Measurements from ENCODE around the gene APH1B.
"Not testable (repeated sequence)": the region's sequence is repeated elsewhere in the genome, so short reads cannot be mapped to it uniquely, and the experiment has no call there.

APH1B gene

DNA sequence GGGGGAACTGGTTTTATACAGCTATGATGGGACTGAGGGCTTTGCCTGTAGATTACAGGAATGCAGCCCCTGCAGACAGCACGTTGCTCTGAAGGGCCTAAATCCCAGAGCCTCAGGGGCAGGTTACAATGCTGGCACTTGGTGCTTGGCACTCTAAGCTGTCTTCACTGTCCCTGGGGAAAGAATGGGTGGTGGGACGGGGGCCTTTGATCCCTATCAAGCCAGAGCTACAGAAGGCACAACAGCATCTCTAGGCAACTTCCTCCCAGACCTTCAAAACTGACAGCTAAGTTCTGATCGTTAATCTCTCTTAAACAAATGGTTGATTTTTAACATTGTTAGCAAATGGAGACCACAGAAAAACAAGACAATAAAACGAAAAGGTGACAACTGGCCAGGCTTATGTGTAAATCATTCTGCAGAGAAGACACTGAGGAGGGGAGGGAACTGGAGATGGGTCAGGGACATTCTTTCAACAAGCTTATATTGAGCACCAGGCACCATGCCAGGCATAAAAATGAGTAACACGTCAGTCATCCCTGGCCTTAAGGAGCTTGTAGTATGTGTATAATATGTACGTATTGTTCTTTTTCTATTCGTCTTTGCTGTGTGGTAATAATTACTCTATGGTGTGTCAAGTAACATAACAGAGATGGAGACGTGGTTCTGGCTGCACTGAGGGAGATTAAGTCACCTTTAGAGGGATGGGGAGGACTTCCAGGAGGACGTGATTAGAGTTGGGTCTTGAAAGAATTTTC lies 55.1 kb downstream of the APH1B start:
- peak; percentile 12 for DNase-seq

DNA sequence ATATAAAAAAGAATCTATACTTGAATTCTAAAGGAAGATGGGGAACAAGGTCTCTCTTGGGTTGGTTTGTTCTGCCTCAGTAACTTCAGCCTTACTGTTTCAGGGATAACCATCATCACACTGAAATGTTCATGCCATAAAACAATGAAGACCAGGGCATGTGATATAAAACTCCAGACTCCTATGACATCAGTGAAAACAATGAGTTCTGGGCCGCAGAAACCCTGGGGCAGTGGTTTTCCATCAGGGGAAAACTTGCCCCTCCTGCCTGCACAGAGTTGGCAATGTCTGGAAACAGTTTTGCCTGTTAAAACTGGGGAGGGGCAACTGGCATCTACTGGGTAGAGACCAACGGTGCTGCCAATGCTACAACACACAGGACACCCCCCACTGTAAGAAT lies 57.4 kb downstream of the APH1B start:
- DNase-seq, result no peak

DNA sequence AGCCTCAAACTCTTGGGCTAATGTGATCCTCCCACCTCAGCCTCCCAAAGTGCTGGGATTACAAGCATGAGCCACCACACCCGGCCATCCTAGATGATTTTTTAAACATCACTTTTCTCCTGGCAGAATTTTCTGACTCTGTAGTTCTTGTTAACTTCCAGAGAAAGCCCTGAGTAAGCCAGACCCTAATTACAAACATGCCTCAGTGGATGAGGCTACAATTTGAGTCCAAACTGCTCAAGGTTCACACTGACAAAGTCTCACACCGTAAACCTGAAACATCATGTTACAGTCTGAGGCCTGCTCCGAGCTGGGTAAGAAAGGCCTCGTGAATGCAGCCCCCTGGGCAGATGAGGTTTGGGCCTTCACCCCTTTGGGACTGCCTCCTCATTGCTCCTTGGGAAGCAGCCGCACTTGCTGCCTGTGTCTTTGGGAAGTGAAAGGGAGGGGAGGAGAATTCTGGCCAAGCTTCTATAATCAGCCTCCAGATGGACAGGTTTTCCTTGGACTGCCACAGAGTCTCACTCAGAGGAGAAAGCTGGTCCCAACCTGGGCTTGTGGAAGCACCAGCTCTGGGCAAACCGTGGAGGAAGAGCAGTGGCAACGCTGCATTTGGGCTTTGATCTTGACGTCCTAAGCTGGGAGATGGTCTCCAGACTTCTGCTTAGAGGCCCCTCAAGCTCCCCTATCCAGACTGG lies 58.3 kb downstream of the APH1B start:
- no peak for DNase-seq

DNA sequence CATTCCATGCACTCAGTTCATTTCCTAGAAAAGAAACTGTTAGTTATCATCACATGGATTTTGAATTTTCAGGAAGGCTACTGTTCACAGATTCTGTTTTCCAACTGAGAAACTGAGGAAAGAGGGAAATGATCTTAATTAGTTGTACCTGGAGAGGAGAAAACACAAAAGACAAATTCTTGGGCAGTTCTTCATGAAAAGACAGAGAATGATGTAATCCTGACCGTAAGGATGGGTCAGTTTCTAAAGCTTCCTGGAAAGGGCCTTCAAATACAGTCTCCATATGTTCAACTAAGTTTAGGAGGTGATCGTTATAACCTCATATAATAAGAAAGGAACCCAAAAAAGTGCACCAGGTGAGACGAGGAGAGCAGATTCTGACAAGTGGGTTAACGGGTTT lies 59.6 kb downstream of the APH1B start:
- no peak for DNase-seq

DNA sequence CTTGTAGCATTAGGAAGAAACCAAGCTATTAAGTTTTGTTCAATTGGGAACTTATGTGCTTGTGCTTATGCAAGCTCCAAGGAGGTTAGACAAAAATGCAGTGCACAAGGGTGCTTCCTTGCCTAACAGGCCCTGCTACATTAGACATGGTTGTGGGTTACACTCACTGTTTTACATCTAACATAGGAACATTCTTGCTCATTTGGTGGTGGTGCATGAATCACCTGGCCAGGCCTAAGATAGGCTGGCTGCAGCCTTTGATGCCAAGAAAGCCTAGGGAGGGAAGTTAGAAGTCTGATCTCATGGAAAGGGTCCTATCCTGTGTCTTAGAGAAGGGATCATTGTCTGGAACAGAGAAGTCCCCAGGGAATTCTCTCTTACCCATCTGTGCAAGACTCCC lies 60.8 kb downstream of the APH1B start:
- peak; percentile 71 for DNase-seq

DNA sequence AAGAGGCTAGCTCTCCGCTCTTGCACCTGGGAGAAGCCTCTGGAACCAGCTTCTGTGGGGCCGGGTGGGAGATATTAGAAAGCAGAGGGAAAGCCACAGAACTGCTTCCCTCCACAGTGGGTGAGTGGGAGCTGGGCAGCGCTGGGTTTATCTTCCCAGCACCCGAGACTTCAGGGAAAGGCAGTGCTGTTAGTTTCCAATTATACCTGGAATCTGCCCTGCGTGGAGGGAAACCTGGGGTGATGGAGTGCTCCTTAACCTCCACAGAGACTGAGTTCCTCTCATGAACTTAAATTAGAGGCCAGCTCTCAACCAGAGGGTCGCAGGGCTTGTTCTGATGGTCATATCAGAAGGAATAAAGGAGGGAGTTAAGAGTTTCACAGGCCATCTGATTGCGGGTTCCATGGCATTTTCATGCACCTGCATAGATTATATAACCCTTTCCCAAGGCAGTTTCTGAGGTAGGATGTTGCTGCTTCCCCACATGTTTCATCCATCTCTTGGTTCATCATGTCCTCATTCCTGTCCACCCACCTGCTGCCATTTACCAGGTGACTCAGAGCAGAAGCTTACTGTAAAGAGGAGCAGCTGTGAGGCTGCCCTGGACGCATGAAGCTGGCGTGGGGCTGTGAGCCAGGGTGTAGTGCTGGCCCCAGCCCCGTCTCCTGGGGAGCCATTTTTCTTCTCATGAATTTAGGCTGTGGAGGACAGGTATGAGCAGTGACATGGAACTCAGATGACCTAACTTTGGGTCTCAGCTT lies 61.8 kb downstream of the APH1B start:
- no peak for DNase-seq

DNA sequence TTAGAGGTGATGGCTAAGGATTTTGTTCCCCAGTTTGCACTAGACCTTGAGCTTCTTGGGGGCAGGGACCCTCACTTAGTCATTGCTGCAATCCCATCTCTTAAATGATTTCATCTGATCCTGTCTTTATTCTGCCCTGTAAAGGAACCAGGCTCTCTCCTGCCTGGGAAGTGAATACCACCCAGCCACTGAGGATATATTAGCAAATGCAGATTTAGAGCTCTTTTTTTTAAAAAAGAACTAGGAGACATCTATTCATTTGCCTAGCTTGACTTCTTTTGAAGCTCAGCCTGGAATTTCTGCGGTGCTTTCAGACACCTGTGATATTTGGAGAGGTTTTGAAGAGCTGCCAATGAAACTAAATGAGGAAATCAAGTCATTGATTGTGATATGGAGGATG lies 62.4 kb downstream of the APH1B start:
- no peak for DNase-seq

DNA sequence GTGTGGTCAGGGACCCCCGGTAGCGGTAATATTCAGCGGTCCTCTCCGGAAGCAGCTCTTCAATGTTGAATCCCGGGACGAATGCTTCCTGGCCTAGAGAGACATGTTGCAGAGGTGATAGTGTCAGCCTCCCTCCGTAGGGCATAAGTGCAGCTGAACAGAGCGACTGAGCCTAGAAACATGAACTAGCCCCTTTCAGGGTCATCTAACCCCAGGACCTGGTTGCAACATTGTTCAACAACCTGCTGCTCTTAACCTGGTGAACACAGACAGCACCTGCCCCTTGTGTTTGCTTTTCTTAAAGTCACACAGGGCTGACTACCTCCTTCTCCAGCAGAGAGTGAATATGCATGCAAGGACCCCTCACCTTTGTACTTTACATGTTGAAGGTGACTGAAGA lies 62.9 kb downstream of the APH1B start:
- DNase-seq, result no peak

DNA sequence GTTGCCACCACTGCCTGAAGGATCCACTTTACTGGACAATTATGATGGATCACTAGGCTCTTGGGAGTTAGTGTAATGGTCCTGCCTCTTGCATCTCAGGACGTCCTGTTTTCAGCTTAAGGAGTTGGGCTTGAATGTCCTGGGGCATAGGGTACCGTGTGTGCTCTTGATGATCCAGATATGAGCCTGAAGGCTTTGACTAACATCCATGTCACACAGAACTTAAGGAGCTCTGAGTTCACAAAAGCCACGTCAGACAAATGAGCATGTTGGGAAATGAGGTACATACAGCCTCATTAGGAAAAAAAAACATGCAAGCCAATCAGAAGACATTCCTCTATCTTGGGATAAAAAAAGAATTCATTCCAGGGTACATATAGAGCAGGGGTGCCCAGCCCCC lies 63.5 kb downstream of the APH1B start:
- no peak for DNase-seq

DNA sequence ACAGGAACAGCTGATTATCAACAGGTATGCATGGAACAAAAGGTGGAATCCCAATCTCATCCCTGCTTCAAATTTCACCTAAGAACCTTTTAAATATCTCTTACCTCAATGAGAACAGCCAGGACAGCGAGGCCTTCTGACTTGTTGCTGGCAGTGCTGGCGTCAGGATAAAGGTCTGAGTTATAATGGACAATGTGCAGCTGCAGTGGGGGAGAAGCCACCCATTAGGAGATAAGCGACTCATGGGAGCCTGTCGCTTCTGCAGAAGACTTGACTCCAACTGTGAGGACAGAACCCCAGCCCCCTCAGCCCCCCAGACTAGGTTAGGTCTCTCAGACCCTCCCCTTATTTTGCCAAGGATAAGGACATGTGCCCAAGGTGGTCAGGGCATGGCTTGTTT lies 64.5 kb downstream of the APH1B start:
- DNase-seq, result no peak

DNA sequence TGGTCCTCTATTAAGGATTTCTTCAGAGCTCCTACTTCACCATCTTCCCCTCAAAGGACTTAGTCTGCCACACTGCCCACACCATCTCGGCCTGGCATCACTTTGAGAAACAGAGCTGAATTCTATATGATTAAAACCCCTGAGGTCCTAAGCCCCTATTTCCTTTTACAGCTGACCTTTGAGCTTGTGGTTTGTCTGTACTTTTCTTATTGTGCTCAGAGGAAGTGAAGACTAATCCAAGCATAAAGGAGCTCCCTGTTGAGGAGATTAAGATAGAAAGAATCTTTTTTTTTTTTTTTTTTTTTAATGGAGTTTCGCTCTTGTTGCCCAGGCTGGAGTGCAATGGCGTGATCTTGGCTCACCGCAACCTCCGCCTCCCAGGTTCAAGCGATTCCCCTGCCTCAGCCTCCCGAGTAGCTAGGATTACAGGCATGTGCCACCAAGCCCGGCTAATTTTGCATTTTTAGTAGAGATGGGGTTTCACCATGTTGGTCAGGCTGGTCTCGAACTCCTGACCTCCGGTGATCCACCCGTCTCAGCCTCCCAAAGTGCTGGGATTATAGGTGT lies 65.7 kb downstream of the APH1B start:
- DNase-seq, result not testable (repeated sequence)

DNA sequence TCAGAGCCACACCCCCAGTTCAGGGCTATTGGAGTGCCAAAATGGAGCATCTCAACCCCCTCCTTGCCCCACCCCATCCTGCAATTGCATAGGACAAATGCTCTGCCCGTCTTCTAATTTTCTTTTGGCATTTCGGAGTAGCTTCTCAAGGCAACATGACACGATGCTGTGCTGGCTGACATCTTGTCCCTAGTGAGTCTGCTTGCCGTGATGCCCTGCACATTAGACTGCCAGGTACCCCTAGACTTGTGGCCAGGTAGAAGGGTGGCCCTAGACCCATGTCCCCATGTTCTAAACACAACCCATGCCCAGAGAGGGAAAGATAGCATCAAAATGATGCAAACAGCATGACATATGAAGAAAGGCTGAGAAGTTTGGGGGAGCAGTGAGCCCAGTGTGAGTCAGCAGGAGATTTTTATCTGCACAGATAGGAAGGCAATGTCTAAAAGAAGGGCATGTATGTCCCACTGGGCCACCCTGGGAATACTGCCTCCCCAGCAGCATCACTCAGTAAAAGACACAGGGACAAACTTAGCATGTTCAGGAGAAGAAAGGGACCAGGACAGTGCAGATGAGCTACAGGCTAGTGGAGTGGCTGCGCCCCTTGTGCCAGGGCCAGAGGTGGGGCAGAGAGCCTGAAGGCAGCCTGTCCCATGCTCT lies 67.5 kb downstream of the APH1B start:
- DNase-seq, result no peak

DNA sequence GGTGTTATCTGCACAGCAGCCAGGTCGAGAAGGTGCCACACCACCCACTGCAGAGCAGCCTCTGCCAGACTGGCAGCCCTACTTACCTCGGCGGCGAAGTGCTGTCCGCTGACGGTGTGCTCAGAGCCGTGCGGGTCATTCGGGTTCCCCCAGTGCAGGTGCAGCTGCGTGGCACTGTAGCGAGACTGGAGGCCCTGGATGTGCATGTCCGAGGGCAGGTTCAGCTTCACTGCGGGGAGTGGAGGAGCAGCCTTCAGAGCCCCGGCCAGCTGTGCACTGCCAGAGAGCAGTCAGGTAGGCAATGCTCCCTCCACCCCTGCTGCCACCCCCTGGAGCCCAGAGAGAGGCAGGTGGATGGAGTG lies 68.0 kb downstream of the APH1B start:
- DNase-seq, result no peak

DNA sequence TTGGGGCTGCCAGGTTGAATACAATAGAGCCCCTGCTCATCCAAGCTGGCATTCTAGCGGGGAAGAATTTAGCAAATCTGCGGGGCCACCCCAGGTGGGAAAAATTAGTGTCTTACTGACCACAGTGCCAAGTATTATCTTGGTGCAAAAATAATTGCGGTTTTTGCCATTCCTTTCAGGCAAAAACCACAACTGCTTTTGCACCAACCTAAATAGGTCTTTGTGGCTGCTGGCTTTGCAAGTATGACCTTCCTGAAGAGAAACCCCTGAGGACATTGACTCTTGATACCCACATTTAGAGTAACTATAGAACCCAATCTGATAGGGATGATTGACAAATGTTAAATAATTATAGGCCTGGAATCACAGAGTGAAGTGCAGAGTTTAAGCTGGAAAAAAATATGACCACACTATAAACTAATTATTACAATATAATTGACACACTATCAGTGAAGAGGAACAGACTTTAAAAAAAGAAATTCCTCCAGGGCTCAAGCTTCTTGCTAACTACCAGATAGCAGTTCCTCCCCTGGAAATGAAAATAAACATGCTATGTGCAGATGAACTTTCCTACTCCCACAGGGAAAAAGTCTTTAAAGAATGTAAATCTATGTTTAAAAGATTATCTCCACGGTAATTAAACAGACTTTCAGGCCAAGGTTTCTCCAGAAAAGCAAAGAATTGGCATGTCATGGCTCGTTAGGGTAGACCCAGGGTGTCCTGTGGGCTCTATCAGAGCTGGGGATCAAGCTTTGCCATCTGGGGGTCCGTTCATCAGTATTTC lies 69.9 kb downstream of the APH1B start:
- no peak for DNase-seq

DNA sequence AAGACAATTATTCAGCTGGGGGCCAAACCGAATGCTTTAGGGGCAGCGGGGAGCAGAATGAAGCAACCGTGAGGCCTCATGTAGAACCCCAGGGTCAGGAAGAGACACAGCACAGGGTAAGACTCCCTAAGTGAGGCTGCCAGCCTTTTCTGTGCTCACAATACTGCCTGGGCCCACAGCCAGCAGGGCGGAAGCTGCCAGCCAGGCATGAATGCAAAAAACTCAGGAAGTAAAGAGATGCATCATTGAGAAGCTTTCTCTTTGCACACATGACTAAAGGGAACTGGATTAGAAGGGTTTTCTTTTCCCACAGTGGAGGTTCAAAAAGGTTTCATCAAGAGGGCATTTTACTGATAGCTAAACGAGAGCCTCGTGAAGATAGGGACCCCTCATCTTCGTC lies 71.0 kb downstream of the APH1B start:
- DNase-seq, result peak; percentile 50

DNA sequence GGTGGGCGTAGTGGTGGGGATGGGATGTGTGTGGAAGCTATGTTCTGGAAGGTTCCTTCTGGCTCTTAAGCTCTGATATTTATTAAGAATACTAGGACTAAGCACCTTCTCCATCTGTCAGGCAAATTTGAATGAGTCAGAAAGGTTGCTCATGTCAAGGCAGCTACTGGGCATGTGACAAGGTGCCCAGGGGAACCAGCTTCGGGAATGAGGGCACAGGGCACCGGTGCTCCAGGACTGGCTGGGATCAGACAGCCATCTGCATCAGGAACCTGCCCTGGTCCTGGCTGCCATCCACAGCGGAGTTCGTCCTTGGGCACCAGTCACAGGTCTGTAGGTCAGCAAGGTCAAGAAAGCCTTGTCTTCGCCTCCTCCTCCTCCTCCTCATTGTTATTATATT lies 71.8 kb downstream of the APH1B start:
- DNase-seq, result peak; percentile 13

DNA sequence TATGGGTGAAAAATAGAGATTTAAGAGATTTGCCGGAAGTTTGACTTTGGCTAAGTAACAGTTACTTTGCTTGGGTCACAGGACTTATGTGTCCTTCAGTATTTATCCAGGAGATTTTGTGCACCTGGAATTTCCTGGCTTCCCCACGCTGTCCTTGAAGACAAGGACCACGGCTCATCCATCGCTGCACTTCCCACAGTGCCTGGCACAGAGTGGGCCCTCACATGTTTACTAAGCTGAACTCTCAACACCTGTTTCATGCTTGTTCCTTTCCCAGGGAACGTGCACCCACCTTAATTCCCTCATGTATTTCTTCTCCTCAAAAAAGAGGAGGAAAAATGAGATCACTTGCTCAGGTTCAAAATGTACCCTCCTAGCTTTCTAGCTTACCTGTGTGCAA lies 72.2 kb downstream of the APH1B start:
- DNase-seq, result no peak

DNA sequence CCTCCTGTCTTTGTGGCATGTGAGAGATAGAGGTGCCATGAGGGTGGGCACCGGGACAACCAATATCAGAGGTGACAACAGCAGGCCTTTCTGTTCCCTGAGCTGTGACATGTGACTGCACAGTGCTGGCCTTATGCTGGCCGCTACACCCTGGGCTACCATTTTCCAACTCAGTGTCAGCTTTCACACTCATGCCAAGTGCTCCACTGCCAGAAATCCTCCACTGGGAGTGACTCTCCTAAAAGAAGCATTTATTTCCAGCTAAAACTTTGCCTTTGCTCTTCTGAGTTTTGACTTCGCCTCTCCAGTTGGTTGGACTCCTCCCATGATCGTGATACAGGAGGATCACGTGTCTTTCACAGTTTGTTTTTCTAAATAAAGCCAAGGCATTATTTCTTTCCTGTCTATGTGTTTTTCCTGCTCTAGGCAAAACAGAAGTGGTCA lies 72.8 kb downstream of the APH1B start:
- DNase-seq, result no peak

DNA sequence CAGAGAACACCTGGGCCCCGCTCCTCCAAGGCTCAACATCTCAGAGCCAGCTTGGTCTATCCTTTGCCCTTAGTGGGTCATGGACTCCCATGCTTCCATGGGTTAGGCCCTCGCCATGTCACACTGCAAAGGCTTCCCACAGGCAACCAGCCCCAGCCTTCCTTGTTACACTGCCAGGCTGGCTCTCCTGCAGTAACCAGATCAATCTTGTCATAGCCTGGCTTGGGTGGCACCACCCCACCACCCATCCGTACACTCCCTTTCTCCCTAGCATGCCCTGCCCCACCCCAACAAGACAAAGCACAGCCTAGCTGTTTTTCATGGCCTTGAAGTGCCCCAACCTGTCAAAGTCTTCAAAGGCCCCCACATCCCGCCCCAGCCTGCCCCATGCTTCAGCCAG lies 73.8 kb downstream of the APH1B start:
- DNase-seq, result no peak

DNA sequence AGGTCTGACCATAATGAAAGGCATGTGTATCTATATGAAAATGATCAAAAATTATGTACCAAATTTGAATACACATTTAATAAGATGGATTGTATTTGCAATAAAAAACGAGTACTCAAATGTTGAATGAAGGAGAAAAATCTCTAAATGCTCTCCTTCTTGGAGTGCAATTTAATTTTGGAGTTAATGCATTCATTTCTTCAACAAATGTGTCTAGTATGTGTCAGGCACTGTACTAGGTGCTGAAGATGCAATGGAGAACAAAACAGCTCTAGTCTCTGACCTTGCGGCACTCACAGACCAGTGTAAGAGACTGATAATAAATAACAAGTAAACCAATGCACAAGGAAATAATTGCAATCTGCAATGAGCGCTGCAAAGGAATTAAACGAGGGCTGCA lies 75.4 kb downstream of the APH1B start:
- DNase-seq, result no peak

DNA sequence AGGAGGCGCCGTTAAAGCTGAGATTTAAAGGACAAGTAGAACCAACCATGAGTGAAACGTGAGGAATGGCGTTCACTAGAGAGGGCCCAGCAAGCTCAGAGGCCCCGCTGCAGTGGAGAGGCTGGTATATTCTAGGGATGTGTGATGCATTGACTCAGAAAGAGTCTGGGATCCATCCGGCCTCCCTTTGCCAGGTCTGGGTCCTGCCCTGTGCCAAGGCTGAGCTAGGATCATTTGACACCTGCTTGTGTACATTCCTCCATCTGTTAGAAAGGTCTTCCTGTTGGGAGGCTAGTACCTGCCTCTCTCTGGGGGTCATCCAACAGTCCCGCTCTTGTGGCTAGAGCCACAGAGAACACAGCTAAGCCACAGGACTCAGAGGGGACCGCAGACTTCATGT lies 75.9 kb downstream of the APH1B start:
- DNase-seq, result no peak

DNA sequence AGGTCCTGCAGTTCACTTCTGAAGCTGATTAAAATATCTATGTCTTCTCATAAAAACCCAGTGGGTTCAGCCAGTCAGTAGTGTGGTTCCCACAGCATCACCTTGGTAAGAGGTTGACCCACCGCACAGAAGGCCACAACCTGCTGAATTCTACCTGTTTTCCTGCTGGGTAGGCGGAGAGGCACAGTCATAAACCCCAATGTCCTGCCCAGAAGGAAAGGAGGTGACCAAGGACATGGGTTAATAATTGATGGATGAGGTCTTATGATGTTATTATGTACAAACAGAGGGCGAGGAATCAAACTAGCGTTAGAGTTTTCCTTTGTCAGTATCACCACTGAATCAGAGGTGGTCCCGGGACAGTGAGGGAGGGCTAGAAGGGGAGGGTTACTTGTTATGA lies 76.5 kb downstream of the APH1B start:
- no peak for DNase-seq
